Kidney epithelial cell (primary cell): ENCODE data around the gene SLC39A1. TPM values are rescaled to one million over a fixed set of nuclear protein-coding genes. Genes with fewer than 3 reads are reported as not detected.

Source experiments
- DNase-seq: peaks from one replicate; pipeline ENCODE4 v3.0.0-alpha.2; 2010; ENCODE audit warnings: low read depth
- H3K27me3 ChIP-seq: 2 replicates; pipeline ENCODE4 v1.6.0; 2011; ENCODE audit warnings: low read length; ENCODE audit not compliant: control insufficient read depth, insufficient read depth
- H3K36me3 ChIP-seq: 2 replicates; pipeline ENCODE4 v1.5.1; 2011; ENCODE audit warnings: low read length; ENCODE audit not compliant: control insufficient read depth, insufficient read depth
- H3K4me3 ChIP-seq: 2 replicates; pipeline ENCODE4 v1.5.1; 2011; ENCODE audit warnings: low read depth, mild to moderate bottlenecking, control low read depth, low read length
- total RNA-seq: library from RNA; depleted of rRNA; stranded (reverse); fragments of >200 nt; gene quantifications from 2 replicates; pipeline ENCODE4 v1.2.3, GENCODE V29; 2015
- TF ChIP-seq, protein P1 (sequence below): IDR thresholded peaks from 2 replicates; pipeline ENCODE4 v1.5.1; 2011; ENCODE audit warnings: mild to moderate bottlenecking, moderate library complexity, low read length, control low read depth, inconsistent platforms; ENCODE audit not compliant: insufficient read depth, poor library complexity, severe bottlenecking

SLC39A1 gene
- total RNA-seq, 1 donor from 2014 or later: 219 TPM

DNA sequence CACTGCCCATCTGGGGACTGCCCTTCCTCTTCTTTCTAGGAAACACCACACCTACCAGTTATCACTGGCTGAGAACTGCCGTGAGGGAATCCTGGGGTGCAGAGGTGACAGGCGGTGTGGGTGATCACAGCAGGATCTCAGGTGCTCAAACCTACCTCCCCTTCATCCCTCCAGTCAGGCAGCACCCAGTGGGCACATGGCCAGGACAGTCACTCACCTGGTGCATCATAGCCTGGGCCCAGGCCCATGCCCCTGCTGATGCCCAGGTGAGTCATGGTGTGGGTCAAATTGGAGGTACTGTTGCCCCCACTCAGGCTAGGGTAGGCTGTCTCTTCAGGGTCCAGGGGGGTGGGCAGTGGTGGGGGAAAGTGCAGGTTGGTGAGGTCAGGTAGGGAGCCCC lies 11.5 kb downstream of the SLC39A1 start:
- no peak for DNase-seq
- no peaks in the 10 kb centered on the region for H3K27me3 ChIP-seq
- H3K36me3 ChIP-seq: peaks cover 3% of the 10 kb centered on the region
- no peak overlapping the region for H3K4me3 ChIP-seq
- TF ChIP-seq, protein P1, sequence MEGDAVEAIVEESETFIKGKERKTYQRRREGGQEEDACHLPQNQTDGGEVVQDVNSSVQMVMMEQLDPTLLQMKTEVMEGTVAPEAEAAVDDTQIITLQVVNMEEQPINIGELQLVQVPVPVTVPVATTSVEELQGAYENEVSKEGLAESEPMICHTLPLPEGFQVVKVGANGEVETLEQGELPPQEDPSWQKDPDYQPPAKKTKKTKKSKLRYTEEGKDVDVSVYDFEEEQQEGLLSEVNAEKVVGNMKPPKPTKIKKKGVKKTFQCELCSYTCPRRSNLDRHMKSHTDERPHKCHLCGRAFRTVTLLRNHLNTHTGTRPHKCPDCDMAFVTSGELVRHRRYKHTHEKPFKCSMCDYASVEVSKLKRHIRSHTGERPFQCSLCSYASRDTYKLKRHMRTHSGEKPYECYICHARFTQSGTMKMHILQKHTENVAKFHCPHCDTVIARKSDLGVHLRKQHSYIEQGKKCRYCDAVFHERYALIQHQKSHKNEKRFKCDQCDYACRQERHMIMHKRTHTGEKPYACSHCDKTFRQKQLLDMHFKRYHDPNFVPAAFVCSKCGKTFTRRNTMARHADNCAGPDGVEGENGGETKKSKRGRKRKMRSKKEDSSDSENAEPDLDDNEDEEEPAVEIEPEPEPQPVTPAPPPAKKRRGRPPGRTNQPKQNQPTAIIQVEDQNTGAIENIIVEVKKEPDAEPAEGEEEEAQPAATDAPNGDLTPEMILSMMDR: no peak

DNA sequence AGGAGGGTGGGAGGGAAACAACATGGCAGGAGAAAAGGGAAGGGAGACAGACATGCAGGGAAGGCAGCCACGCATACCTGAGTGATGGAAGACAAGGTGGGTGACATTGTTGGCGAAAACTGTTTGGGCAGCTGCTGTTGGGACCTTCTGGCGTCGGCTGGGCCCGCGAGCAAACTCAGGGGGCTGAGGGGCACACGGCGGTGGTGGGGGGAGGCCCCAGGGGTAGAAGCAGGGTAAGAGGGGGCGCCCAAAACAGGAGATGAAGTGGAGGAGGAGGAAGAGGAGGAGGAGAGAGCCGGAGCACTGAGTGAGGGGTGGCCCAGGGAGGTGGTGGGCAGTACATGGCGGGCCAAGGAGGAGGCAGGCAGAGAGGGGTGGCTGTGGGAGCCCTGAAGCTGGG lies 12.2 kb downstream of the SLC39A1 start:
- DNase-seq: no peak
- H3K4me3 ChIP-seq: no peak overlapping the region
- H3K36me3 ChIP-seq: peaks cover 3% of the 10 kb centered on the region
- TF ChIP-seq, protein P1: no peak
- no peaks in the 10 kb centered on the region for H3K27me3 ChIP-seq

DNA sequence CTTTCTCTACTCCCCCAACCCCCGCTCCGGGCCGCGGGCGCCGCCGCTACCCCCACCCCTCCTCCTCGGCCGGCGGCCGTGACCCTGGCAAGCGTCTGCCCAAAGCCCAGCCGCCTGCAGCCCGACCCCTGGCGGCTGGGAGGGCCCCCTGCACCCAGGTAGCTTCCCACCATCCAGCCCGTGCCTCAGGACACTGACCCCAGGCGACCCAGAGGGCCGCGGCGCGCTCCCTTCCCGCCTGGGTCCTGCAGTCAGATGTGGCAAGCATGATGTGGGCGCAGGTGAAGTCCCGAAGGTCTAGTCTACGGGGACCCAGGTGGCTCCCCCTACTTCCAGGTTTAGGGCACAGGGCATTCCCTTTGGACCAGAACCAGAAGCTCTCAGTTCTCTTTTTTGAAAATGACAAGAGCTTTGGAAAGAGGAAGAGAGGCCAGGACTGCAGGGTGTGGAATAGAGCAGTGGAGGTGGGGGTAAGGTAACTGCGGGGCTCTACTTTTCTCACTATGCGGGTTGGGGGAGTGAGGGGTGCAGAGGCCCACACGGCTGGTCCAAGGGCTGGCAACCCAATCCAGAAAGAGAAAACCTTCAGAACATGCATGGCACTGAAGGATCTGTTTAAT lies 16.6 kb downstream of the SLC39A1 start, which contains the start of gene DENND4B:
DENND4B (minus strand) TSS at position 97 of the 620 bp plus-strand sequence. CDS start 2,344 bp downstream, outside the sequence.
- peaks cover 3% of the 10 kb centered on the region for H3K36me3 ChIP-seq

DNA sequence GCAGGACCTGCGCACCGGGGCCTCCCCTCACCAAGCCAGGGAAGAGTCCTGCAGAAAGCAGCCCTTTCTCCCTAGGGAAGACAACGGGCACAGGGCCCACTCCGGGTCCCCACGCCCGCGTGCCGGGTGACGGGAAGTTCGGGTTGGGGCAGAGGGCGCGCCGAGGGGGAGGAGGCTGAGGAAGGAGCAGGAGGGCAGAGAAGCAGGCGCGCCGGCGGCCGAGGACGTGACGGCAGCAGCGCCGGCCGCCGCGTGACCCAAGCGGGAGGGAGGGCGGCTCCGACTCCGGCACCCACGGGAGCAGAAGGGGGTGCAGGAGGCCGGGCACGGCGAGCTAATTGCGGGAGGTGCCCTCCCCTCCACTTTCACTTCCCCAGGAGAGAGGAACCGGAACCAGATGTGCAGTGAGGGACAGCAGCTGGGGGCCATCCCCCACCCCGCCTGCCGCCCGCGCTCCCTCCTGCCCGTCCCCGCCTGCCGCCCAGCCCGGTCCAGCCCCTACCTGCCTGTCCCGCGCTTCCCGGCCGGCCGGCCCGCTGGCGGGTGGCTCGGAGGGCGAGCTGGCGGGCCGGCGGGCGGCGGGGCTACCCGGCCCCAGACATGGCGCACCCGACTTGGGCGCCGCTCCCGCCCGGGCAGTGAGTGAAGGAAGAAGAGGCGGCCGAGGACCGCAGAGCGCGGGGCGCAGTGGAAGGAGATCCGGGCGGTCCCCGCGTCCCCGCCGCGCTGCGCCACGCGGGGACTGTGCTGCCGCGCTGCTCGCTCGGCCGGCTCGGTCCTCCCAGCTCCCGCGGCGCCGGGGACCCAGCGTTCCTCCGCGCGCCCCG lies 17.3 kb downstream of the SLC39A1 start:
- no peaks in the 10 kb centered on the region for H3K27me3 ChIP-seq
- peaks cover 3% of the 10 kb centered on the region for H3K36me3 ChIP-seq
- H3K4me3 ChIP-seq: peak overlapping the region; percentile 74
- TF ChIP-seq, protein P1: no peak
- DNase-seq: no peak

More for the DNA sequence above, 16.6 kb downstream of the SLC39A1 start, which contains the start of gene DENND4B:
- no peak for DNase-seq
- Histone ChIP-seq H3K27me3 (no peaks in the 10 kb centered on the region), H3K4me3 (peak within 1 kb of the TSS; percentile 74)
- TF ChIP-seq, protein P1: peak; percentile 85

DNA sequence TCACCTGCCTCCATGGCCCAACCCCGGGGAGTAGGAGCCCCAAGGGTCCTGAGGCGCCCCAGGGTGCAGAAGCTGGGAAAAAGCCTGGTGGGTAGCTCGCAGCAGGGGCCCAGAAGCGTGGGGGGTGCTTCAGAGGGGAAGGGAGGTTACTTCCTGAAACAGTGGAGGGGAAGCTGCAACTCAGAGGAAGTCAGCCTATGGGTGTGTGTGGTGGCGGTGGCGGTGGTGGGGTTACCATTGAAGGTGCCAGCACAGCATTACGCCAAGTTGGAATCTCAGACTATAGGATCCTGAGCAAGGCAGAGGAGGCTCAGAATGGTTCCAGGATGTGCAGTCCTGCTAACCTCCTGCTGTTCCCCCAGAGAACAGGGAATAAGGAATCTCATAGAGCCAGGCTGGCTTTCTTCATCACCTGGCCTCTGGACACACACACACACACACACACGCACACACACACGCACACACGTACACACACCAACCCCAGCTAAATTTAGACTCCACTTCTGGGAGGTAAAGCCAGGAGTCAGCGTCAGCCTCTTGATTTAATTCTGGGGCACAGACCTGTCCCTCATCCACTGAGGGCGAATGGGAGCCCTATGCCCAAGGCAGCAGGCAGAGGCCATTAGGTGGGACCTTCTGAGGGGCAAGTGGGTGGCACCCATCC lies 18.1 kb downstream of the SLC39A1 start:
- DNase-seq: no peak
- TF ChIP-seq, protein P1: no peak
- Histone ChIP-seq H3K27me3 (no peaks in the 10 kb centered on the region), H3K36me3 (peaks cover 3% of the 10 kb centered on the region), H3K4me3 (peak overlapping the region; percentile 74)
